Activated CD4-positive, alpha-beta T cell treated with anti-CD3 and anti-CD28 coated beads for 4 hours (primary cell): ENCODE measurements around the gene SDCCAG8.

Experiments used
- DNase-seq, 2 donors: peaks; one replicate each; pipeline ENCODE4 v3.0.0-alpha.2; 2020

SDCCAG8 gene

DNA sequence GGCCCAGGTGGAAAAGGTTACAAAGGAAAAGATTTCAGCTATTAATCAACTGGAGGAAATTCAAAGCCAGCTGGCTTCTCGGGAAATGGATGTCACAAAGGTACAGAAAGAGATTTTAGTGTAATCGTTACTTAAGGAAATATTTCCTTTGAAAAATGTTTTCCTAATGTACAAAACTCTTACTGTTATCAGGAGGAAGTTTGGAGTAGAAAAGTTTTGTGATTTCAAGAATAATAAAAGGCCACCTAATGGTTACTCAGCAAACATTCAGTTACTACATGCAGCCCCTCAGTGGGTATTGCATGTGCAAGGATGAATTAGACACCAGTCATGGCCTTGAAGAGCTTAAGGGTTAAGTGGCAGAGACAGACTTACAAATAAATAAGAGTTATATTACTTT, 85.2 kb downstream of the SDCCAG8 start:
- DNase-seq = no peak

GRCh38 chr1:243343970-243344937, 88.4 kb downstream of the SDCCAG8 start:
- no peak for DNase-seq

DNA sequence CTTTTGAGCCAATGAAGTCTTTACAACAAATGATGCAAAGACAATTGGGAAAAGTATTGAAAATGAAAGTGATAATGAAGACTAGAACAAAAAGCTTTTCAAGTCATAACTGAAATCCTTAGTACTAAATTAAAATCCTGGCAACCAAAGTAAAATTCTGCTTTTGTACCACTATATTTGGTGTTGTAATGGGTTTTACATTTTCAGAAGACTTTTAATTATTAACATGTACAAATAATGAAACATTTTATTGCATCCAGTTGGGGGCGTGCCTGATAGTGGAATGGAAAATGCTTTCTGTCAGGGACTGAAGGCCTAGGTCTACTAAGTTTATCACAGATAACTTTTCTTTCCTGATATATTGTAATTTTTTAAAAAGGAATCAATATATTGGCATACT, 89.4 kb downstream of the SDCCAG8 start:
- DNase-seq = no peak

DNA sequence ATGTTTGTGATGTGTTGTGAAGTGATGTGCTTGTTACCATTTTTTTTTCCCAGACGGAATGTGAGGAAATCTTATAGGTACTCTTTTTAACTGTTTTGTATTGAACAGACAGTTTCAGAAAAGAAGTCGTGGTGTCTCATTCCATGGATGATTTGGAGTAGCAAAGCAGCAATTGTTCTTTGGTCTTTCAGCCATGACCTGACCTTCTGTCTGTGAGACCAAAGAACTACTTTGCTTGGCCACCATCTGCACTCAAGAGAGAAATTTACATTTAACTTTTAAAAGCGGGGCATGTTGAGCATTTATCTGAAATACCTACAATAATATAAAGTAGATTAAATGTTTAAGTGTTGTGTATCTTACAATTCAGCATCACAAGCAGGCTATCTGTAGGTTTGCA, 90.2 kb downstream of the SDCCAG8 start:
- no peak for DNase-seq

GRCh38 chr1:243346468-243346867, 90.6 kb downstream of the SDCCAG8 start:
- DNase-seq = no peak

DNA sequence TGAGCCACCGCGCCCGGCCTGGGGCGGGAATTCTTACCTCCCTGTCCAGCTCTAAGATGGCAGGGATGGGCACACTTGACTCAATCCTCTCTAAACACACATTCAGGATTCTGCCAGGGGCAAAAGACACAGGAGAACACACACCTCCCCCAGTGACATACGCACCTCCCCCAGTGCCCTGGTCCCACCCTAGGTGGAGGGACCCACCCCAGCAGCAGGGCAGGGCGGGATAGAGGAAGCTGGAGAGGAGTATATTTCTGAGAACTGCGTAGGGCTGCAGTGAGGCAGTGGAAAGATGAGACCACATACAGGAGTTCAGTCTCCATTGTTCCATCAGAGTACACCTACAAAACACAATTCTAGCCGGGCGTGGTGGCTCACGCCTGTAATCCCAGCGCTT, 92.5 kb downstream of the SDCCAG8 start:
- no peak for DNase-seq

GRCh38 chr1:243349128-243349527, 93.3 kb downstream of the SDCCAG8 start:
- DNase-seq = no peak

GRCh38 chr1:243351337-243351736, 95.5 kb downstream of the SDCCAG8 start:
- DNase-seq = no peak

DNA sequence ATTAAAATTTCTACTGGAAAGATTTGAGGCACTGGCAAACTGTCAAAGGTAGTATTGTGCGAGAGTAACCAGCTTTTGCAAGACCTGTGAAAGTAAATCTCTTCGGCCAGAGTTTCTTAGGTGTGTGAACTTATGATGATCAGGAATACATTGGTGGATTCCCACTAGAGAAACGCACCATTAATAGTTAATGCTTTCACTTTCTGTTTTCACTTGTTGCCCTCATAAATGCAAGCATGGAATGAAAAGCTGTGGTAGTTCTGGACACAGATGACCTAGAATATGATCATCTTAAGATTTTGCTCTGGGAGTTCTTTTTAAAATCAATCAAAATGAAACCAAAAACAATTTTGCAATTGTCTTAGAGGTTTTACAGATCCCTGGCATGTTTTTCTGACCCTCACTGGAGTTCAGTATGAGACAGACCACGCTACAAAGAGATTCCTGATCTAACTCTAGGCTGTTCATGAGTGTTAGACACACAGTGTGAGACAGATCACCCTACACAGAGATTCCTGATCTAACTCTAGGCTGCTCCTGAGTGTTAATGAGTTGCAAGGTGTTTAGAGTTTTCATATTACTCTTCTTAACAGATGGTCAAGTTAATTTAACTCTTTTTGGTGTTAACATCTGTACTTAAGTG, 98.8 kb downstream of the SDCCAG8 start:
- DNase-seq = no peak

GRCh38 chr1:243363832-243364231, 108.0 kb downstream of the SDCCAG8 start:
- no peak for DNase-seq

DNA sequence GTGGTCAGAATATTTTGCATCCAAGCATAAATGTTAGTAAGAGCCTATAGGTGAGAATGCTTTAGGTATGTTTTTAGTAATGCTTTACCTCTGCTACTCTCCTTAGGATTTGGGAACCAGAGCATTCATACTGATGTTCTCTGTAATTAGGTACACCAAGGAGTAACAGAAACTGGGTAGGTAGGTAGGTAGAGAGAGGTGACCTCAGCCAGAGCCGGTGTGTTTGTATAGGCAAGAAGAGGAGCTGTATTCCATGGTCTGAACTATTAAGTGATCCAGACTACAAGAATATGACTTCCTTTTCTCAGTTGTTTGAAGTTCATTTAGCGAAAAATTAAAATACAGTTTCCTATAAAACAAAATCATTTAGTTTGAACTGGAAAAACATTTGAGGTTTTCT, 108.5 kb downstream of the SDCCAG8 start:
- no peak for DNase-seq

DNA sequence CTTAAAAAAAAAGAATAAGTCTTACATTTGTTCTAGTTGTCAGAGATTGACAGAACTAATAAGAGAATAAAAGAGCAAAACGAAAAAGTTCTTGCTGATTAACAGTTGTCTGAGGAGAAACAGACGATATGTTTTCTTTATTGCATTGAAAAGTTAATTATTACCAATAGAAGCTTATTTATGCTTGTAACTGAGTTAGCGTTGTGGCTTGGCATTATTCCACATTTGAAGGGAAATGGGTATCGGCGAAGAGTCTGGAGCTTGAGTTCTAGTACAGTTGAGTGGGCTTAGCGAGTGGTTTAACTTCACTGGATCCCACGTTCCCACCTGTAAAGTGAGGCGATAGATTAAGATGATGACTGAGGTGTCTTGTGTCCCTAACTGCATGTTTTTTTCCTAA, 109.0 kb downstream of the SDCCAG8 start:
- DNase-seq = no peak

- no peak for DNase-seq
Measured at GRCh38 chr1:243367314-243367713, 111.5 kb downstream of the SDCCAG8 start.

DNA sequence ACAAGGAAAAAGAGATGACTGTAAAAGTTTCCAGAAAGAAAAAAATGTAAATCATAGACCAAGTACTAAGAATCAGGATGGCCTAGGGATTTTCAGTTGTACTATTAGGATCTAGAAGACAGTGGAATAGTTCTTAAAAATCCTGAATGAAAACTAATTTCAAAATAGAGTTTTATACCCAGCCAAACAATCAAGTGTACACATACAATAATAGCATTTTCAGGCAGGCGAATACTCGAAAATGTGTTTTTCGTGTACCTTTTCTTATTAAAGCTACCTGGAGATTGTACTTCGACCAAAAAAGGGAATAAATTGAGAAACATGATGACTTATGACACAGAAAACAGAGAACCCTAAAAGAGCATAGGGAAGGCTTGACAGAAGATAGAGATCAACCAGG, 118.6 kb downstream of the SDCCAG8 start:
- no peak for DNase-seq

DNA sequence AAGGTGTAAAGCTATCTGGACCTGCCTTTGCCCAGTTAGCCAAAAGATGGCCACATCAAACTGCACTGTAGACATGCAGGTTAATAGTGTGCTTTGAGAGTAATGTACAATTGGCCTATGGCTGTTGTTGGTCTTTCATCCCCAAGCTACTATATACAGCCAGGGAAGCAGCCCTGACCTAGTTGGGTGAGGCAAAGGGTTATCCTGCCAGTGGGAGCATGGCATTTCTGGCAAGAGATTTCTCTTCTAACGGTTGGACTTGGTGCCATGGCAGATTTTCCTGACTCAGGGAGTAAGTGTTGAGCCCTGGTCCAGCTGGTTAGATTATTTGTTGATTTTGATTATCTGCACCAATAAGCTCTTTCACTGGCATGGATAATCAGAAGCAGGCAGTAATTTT, 119.8 kb downstream of the SDCCAG8 start:
- DNase-seq = no peak

GRCh38 chr1:243378669-243379068, 122.8 kb downstream of the SDCCAG8 start:
- no peak for DNase-seq

GRCh38 chr1:243379208-243379607, 123.4 kb downstream of the SDCCAG8 start:
- no peak for DNase-seq

- DNase-seq = no peak
Measured at GRCh38 chr1:243379706-243380105, 123.9 kb downstream of the SDCCAG8 start.

GRCh38 chr1:243388276-243388675, 132.4 kb downstream of the SDCCAG8 start:
- no peak for DNase-seq

DNA sequence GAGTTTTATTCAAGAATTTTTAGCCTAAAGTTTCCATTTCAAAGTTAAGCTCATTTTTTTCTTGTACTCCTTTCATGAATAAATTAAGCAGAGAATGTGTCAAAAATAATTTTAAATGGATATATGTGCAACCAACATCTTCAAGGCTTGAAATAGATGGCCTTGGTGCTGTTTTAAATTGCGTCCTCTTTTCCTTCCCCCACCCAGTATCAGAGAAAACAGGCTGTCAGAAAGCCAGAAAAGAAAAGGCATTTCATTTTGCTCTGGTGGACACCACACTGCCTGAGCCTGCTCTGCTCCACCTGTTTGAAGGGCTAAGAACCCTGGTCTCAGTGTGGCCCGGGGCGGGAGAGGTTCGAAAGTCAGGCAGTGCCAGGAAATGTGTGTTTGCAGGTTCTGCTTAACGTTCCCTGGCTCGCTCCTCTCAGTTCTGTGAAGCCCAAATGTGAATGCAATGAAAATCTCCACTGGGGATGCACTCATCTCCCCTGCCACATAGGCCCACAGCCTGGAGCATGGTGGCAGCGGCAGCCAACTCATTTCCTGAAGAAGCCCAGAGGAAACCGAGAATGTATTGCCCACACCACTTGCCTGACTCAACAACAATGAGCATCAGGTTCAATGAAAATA, 134.4 kb downstream of the SDCCAG8 start:
- no peak for DNase-seq

DNA sequence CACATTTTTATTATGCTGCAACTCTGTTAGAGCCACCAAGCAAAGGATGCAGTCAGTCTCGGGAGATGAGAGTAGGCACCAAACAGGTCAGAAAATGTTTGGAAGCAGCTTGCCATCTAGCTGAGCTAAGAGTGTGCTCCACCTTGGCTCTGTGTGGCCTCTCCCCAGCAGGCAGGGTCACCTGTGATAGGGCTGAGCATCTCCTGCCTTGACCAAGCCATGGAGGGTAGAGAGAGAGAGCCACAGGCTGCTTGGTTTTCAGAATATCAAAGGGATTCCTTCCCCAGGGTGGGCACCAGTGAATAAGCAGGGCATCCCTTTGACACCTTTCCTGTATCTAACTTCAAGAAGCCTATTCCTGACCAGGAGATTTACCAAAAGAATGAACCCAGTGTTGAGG, 135.5 kb downstream of the SDCCAG8 start:
- no peak for DNase-seq

- DNase-seq = no peak
Measured at GRCh38 chr1:243393096-243393495, 137.3 kb downstream of the SDCCAG8 start.

DNA sequence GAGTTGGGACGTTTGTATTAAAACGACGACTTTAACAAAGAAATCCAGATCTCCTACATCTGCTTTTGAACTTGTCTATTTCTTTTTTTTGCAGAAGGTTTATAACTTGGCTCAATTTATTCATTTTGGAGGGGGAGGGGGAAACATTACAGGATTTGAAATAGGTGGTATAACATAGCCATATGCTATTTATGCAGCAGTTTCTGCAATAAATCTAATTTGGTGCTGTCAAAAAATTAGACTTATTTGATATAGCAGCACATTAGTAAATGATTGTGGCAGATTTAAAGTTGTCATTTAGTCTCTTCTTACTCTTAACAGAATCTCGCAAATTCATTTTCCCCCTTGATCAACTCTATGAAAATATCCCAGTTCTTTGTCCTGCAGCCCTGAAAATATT, 138.2 kb downstream of the SDCCAG8 start:
- no peak for DNase-seq
